GM18909 (cell line): ENCODE measurements around the gene ADD3.

ENCODE experiments used
- ATAC-seq: cut with Tn5 transposase; IDR thresholded peaks from one replicate; pipeline ENCODE4 v1.9.1; 2021; ENCODE audit warnings: mild to moderate bottlenecking; ENCODE audit not compliant: unreplicated experiment, poor library complexity

The ADD3 gene

GRCh38 chr10:109997233-109997632 is 10.6 kb upstream of the ADD3 start:
- no peak for ATAC-seq

DNA sequence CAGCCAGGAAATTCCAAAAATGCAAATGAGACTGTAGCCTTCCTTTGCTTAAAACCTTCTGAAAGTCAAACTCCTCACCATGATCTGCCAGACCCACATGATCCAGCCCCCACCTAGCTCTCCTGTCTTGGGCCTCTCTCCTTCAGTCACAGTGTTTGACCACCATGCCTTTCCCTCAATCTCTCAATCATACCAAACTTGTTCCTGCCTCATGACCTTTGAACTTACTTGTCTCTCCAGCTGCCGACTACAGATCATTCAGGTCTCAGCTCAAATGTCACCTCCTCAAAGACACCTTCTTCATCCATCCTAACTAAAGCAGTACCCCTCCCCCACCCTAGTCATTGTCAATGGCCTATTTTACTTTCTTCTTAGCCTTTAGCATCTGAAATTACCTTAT is 9.3 kb upstream of the ADD3 start:
- ATAC-seq: no peak

DNA sequence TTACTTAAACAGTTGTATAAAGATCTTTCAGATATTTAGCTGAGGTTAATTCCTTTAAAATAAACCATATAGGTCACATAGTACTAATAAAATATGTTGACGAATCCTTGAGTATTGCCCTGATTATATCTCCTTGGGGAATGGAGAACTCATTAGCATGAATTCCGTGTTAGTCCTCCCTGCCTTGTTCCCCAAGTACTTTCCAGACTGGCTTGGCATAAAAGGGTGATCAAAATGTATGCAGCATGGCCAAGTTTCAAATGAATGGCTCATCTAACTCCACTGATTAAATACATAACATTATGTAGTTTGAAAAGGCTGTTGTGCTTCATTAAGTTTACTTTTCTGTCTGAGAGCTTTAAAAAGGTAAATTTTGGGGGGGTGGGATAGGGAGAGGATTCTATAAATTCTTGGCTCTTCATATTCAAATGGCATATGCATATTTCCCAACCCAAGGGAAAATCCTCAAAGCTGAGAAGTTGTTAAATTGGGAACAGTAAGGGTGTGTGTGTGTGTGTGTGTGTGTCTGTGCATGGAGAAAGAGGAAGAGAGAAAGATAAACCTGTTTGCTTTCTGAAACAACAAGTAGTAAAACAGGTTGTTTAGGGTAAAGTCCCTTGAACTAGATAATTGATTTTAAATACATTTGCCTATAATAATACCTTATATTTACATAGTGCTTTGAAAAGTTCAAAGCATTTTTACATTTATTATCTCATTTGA is 4.8 kb upstream of the ADD3 start:
- no peak for ATAC-seq

GRCh38 chr10:110003524-110003885 is 4.3 kb upstream of the ADD3 start:
- ATAC-seq: no peak

DNA sequence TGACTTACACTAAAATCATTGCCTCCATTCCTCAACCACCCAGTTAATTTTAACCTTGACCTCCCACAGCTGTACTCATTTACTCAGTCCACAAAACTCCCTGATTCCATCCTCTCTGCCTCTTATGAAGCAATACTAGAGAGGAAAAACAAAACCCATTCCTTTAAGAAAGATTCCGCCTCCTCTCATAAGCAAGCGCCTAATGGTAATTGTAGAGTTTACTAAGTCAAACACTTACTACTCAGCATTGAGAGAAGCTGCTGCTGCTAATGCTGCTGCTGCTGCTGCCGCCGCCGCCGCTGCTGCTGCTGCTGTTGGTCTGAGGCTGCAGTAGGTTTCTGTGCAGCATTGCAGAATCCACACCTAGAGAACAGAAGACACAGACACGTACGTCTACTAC is 2.1 kb upstream of the ADD3 start:
- ATAC-seq: no peak

DNA sequence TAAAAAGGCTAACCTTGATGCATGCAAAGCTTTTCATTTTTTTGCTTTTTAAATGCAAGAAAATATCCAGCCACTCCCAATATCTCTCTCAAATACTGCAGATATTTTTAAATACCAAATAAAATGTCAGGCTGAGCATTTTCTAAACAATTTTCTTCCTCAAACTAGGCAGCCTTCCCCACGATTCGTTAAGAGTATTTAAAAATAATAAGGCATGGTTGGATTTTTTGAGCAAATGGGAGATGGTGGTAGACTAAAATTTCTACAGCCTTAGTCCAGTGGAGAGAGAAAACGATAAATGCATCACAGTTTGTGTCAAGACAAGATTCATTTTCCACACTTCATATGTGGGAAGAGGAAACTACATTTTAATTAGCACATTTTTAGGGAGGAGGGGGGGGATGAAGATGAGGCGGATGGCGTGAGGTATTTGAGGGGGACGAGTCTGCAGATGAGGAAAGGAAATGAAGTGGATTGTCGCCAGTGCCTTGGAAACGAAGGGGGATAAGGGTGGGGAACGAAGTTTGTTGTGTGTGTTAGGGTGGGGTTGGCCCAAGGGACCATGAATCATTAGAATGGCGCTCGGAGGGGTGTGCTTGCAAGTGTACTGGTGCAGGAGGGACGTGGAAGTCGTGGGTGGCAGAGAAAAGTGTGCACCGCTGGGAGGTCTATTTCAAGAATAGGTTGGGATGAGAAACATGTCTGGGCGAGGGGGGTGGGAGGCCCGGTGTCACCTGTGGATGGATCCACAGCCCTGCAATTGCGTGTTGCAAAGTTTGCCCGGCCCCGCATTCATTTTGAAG is 1.2 kb upstream of the ADD3 start:
- no peak for ATAC-seq

- ATAC-seq: peak; percentile 41
Observed at GRCh38 chr10:110007161-110007700, 553 bp upstream of the ADD3 start.

DNA sequence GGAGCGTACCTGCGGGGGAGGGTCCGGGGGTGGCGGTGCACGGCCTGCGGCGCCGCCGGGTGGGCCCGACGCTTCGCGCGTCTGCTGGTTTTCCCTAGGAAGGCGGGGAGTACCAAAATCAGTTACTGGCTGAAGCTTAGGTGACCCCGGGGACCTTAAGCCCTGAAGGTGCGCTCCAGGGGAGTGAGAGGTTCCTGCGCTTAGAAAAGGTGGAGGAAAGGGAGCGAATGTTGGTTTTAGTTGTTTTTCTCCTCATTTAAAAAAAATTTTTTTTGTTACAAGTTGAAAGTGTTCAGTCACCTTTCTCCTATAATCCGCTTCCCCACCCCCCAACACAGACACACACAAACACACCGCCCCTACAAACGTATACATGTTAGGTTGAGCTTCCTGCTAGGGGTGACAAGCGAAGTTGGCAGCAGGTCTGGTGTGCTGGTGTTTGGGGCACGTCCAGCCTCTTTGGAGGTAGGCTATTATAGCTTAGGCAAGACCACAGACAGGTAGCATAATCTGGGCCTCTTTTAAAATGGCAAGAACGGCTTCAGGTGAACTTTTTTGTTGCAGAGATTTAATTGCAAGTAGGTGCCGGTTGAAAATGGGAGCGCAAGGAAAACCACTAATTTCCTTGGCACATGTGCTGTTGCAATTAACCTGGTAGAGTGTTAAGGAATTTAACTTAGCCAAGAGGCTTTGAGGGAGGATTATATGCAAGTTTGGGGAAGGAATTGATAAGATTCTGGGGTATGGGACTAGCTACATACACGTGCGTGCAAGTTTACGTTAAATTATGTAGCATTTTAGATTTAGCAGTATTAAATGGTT is 945 bp downstream of the ADD3 start:
- ATAC-seq: peak; percentile 22

DNA sequence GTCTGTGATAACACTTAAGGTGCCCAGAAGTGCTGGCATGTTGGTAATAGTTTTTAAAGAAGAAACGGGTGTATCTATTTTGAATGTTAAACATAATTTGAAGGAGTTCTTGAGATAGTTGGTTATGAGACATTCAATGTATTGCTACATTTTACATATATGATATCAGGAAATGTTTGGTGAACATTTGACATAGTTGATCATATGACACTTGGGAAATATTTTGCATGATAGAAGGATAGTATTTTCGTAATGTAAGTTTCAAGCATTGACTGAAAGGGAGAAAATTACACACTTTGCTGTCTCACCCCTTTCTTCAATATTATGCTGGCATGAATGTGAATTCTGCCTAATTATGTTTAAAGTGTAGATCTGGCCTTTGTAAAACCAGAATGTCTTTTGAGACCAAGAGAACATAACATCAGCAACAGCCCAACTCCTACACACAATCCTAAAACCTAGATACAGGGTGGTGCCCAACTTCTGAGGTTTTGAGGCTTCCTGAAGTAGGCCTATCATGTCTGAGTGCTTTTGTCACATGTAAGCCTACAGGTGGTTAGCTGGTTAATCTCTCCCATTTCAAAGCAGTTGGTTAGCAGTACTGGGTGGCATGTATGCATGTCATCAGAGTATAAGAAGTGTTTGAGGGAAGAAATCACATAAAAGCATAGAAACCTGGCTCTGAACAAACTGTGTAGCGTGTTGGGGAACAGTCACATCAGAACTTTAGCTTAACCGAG is 2.1 kb downstream of the ADD3 start:
- peak; percentile 37 for ATAC-seq

- no peak for ATAC-seq
Observed at GRCh38 chr10:110010486-110011378, 2.9 kb downstream of the ADD3 start.

- ATAC-seq: no peak
Observed at GRCh38 chr10:110011681-110012080, 3.9 kb downstream of the ADD3 start.

GRCh38 chr10:110013630-110014293 is 6.0 kb downstream of the ADD3 start:
- ATAC-seq: no peak

GRCh38 chr10:110016039-110016438 is 8.3 kb downstream of the ADD3 start:
- no peak for ATAC-seq

DNA sequence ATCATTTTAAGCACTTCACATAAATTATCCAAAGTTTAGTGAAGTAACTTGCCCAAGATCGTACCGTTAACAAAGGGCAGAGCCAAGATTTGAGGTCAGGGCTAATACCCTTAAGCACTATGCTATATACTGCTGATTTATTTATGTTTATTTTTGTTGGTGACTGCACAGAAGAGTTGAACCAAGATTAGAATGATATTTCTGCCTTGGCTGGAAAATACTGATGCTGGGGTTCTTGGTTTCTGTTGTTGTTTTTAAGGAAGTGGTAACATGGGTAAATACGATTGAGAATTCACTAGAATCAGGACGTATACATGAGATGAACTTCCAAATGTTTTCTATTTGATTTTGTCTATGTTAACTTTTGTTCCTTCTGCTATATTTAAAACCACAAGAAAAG is 9.3 kb downstream of the ADD3 start:
- ATAC-seq: no peak

DNA sequence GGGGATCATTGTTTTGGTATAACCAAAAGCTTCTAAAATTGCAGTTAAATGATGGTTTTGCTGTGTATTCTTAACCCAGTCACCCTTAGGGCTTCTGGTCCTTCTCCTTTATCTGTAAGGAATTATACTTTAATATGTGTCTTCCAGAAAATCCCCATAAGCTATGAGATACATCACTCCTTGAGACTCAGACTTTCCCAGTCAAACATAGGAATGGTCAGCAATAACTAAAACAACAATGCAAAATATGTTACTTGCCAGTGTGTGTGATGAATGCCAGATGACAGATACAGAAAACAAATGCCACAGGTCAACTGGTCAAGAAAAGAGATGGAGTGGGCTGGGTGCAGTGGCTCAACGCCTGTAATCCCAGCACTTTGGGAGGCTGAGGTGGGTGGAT is 10.1 kb downstream of the ADD3 start:
- ATAC-seq: no peak

DNA sequence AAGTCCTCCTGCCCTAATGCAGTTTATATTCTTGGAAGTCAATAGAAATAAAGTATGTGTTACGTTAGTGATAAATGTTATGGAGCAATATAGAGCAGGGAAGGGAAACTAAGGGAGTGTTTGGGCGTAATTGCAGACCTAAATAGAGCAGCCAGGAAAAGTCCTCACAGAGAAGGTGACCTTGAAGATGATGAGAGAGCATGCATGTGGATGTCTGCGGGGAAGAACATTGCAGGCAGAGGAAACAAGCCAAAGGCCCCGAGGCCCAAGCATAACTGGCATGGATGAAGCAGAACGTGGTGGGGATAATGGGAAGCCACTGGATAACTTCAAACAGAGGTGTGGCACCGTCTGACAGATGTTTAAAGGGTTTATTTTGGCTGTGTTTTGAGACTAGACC is 12.5 kb downstream of the ADD3 start:
- no peak for ATAC-seq

GRCh38 chr10:110022716-110023504 is 15.1 kb downstream of the ADD3 start:
- no peak for ATAC-seq
